Endothelial cell of umbilical vein (primary cell): ENCODE results near the gene KIAA1671. TPM values are rescaled to one million over a fixed set of nuclear protein-coding genes. Genes with fewer than 3 reads are reported as not detected.
A peak's percentile ranks its signal among the peaks of the same experiment; 100 is the strongest.

ENCODE experiments used
- BruUV-seq: library from RNA; stranded (reverse); fragments of 400-500 nt; replicated peaks from 2 replicates; lab custom pipeline; 2021; lab: Mats Ljungman, UMichigan
- CTCF ChIA-PET: fragments of 300-600, 350-600 bp; sonication (Branson Sonifier 250); formaldehyde crosslinking; loops from one replicate; lab custom pipeline; 2021; ENCODE audit warnings: antibody characterized with exemption, inconsistent platforms; lab: Charles Lee
- POLR2A ChIA-PET: fragments of 300-600, 350-600 bp; sonication (Branson Sonifier 250); formaldehyde crosslinking; loops from one replicate; lab custom pipeline; 2021; ENCODE audit warnings: antibody characterized with exemption, inconsistent platforms; lab: Charles Lee
- DNase-seq: peaks from one replicate; pipeline ENCODE4 v3.0.0-alpha.2; 2011; ENCODE audit warnings: low read depth, low spot score
- FAIRE-seq: peaks from 2 replicates; lab custom pipeline; 2011; peaks lifted over from hg19 to GRCh38; lab: Jason Lieb, UNC
- H2AFZ ChIP-seq: 2 replicates; pipeline ENCODE4 v1.6.0; 2012; ENCODE audit warnings: low read depth, low read length, control low read depth, inconsistent platforms
- H3K27ac ChIP-seq: 2 replicates; pipeline ENCODE4 v1.5.1; 2011; ENCODE audit warnings: low read depth, mild to moderate bottlenecking, control low read depth, low read length, moderate library complexity; ENCODE audit not compliant: insufficient read depth
- H3K27me3 ChIP-seq, 2 experiments: 2 replicates each; pipeline versions ENCODE4 v1.6.0 to v1.6.1; 2011; ENCODE audit warnings: low read length in 2 of 2, mixed read lengths in 1 of 2; ENCODE audit not compliant: control insufficient read depth in 2 of 2, insufficient read depth in 2 of 2
- H3K36me3 ChIP-seq, 2 experiments: 2 replicates in 1 of 2; 3 replicates in 1 of 2; pipeline ENCODE4 v1.5.1; 2011; ENCODE audit warnings: low read length in 2 of 2, mild to moderate bottlenecking in 1 of 2, moderate library complexity in 1 of 2; ENCODE audit not compliant: control insufficient read depth in 2 of 2, insufficient read depth in 2 of 2; ENCODE audit errors: extremely low read depth in 1 of 2
- H3K4me1 ChIP-seq: 3 replicates; pipeline ENCODE4 v1.5.1; 2011; ENCODE audit warnings: mild to moderate bottlenecking, low read length; ENCODE audit not compliant: control insufficient read depth, insufficient read depth; ENCODE audit errors: extremely low read depth
- H3K4me2 ChIP-seq: 2 replicates; pipeline ENCODE4 v1.6.1; 2011; ENCODE audit warnings: low read length, control low read depth, mixed read lengths; ENCODE audit not compliant: insufficient read depth
- H3K4me3 ChIP-seq, 3 experiments: fragments of 200-600 bp in 1 of 3; sonication (generic), shearing (Covaris generic) in 1 of 3; replicated peaks in 1 of 3; 2 replicates each; pipeline ENCODE4 v1.5.1; 2011 to 2016; ENCODE audit warnings: control low read depth in 3 of 3, low read length in 3 of 3, mild to moderate bottlenecking in 2 of 3, inconsistent platforms in 1 of 3, low read depth in 1 of 3, moderate library complexity in 1 of 3; ENCODE audit not compliant: insufficient read depth in 1 of 3
- H3K79me2 ChIP-seq: 2 replicates; pipeline ENCODE4 v1.6.0; 2012; ENCODE audit warnings: low read length, inconsistent platforms; ENCODE audit not compliant: control insufficient read depth, insufficient read depth
- H3K9ac ChIP-seq: replicated peaks from 2 replicates; pipeline ENCODE3; 2011; ENCODE audit warnings: low read length, control low read depth; ENCODE audit not compliant: insufficient read depth; ENCODE audit errors: extremely low read depth
- H3K9me1 ChIP-seq: replicated peaks from 3 replicates; pipeline ENCODE4 v1.6.0; 2011; ENCODE audit warnings: mild to moderate bottlenecking, low read length; ENCODE audit not compliant: control insufficient read depth, insufficient read depth; ENCODE audit errors: extremely low read depth
- H3K9me3 ChIP-seq: replicated peaks from 2 replicates; pipeline ENCODE4 v1.5.1; 2012; ENCODE audit warnings: low read length, inconsistent platforms; ENCODE audit not compliant: control insufficient read depth, insufficient read depth
- H4K20me1 ChIP-seq: replicated peaks from 2 replicates; pipeline ENCODE3; 2011; ENCODE audit warnings: mild to moderate bottlenecking, low read length; ENCODE audit not compliant: control insufficient read depth, insufficient read depth; ENCODE audit errors: extremely low read depth
- EZH2 ChIP-seq: IDR thresholded peaks from 2 replicates; pipeline ENCODE4 v1.6.1; 2012; ENCODE audit warnings: borderline replicate concordance, low read depth, mild to moderate bottlenecking, moderate library complexity, low read length, inconsistent platforms; ENCODE audit not compliant: severe bottlenecking
- FOS ChIP-seq: IDR thresholded peaks from 2 replicates; pipeline ENCODE4 v1.6.1; 2011; ENCODE audit warnings: mild to moderate bottlenecking, low read length, moderate library complexity, borderline replicate concordance; ENCODE audit not compliant: insufficient read depth
- GATA2 ChIP-seq: IDR thresholded peaks from 2 replicates; pipeline ENCODE4 v1.7.0; 2011; ENCODE audit warnings: low read depth, mild to moderate bottlenecking, moderate library complexity, mixed read lengths, low read length; ENCODE audit not compliant: insufficient read length, insufficient read depth
- JUN ChIP-seq: IDR thresholded peaks from 2 replicates; pipeline ENCODE4 v1.6.1; 2011; ENCODE audit warnings: borderline replicate concordance, low read depth; ENCODE audit not compliant: insufficient read length, insufficient read depth
- MYC ChIP-seq: IDR thresholded peaks from one replicate; pipeline ENCODE4 v1.6.1; 2011; ENCODE audit warnings: mild to moderate bottlenecking, low read depth, low read length
- POLR2A ChIP-seq: IDR thresholded peaks from 2 replicates; pipeline ENCODE4 v1.6.1; 2012; ENCODE audit warnings: low read depth, mild to moderate bottlenecking, control low read depth, low read length
- POLR2AphosphoS5 ChIP-seq: IDR thresholded peaks from 2 replicates; pipeline ENCODE4 v1.6.1; 2012; ENCODE audit warnings: low read depth, mild to moderate bottlenecking, control low read depth, low read length, moderate library complexity; ENCODE audit not compliant: insufficient read depth
- dilution Hi-C: fragments of 300-500 bp; cut with MboI; formaldehyde crosslinking; loops from one replicate; pipeline ENCODE4 v1.15.0; 2019; ENCODE audit warnings: low sequenced_read_pairs; ENCODE audit not compliant: extremely low pct_ligation_motif_present
- intact Hi-C: fragments of 100-400 bp; cut with micrococcal nuclease; formaldehyde crosslinking; loops from one replicate; pipeline ENCODE4 v1.10.0; 2022
- polyA plus RNA-seq, 4 experiments: library from polyadenylated mRNA; depleted of rRNA in 3 of 4; stranded (reverse) in 3 of 4; unstranded in 1 of 4; fragments of >200 nt; gene quantifications; 2 replicates each; pipeline versions ENCODE4 v1.2.1 to v1.2.3, GENCODE V29; 2011 to 2012; ENCODE audit warnings: missing spikeins in 1 of 4
- total RNA-seq: library from RNA; stranded (reverse); gene quantifications from 2 replicates; pipeline ENCODE4 v1.2.3, GENCODE V29; 2021
- TF ChIP-seq, protein P1 (sequence below): IDR thresholded peaks from 2 replicates; pipeline ENCODE4 v1.6.1; 2011; ENCODE audit not compliant: insufficient read depth, insufficient read length
- TF ChIP-seq, protein P2 (sequence below), 2 donors: IDR thresholded peaks; 1 replicate in 1 of 2; 2 replicates in 1 of 2; pipeline ENCODE4 v1.5.1; 2011; ENCODE audit warnings: low read length in 2 of 2, mild to moderate bottlenecking in 2 of 2, moderate library complexity in 2 of 2, control low read depth in 1 of 2, inconsistent platforms in 1 of 2, low read depth in 1 of 2; ENCODE audit not compliant: insufficient read depth in 1 of 2; ENCODE audit errors: extremely low read depth in 1 of 2

Gene KIAA1671
- total and polyA plus RNA-seq, 2 donors (not counting 3 experiments of a cell fraction or from before 2014, with no cell fraction given) = 23.1 to 85.1 TPM

DNA sequence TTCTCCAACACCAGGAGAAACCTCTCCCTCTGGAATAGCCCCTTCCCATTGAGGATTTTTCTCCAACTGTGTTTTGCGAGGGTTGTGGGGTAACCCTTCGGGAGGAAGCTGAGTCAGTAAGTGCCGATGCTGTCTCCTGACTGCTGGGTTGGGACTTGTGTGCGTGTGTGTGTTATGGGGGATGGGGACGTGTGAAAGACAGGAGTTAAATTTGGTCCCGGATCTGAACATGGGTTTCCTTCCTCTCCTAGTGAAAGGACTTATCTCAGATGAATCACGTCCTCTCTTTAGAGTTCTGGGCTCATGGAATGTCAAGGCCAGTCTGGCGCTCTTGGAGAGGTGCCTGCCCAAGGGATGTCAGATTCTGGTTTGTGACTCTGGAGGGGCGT lies 33.3 kb downstream of the KIAA1671 start:
- dilution Hi-C loops (no loop called here), intact Hi-C loops (loop anchor here (1.0 to 5.0 kb wide), 6 partner anchors 13 to 126 kb away; no protein-coding TSS in a partner anchor)
- no peaks in the 10 kb centered on the region for H3K27me3 ChIP-seq
- TF ChIP-seq JUN (peak; percentile 96), EZH2 (no peak), POLR2A (peak; percentile 89), GATA2 (peak; percentile 90), MYC (peak; percentile 84), FOS (peak; percentile 97), POLR2AphosphoS5 (peak; percentile 94)
- TF ChIP-seq, protein P1, sequence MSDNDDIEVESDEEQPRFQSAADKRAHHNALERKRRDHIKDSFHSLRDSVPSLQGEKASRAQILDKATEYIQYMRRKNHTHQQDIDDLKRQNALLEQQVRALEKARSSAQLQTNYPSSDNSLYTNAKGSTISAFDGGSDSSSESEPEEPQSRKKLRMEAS = peak; percentile 28
- TF ChIP-seq, protein P2, sequence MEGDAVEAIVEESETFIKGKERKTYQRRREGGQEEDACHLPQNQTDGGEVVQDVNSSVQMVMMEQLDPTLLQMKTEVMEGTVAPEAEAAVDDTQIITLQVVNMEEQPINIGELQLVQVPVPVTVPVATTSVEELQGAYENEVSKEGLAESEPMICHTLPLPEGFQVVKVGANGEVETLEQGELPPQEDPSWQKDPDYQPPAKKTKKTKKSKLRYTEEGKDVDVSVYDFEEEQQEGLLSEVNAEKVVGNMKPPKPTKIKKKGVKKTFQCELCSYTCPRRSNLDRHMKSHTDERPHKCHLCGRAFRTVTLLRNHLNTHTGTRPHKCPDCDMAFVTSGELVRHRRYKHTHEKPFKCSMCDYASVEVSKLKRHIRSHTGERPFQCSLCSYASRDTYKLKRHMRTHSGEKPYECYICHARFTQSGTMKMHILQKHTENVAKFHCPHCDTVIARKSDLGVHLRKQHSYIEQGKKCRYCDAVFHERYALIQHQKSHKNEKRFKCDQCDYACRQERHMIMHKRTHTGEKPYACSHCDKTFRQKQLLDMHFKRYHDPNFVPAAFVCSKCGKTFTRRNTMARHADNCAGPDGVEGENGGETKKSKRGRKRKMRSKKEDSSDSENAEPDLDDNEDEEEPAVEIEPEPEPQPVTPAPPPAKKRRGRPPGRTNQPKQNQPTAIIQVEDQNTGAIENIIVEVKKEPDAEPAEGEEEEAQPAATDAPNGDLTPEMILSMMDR (IDR thresholded peaks at IDR 0.05; ENCODE audit: extremely low read depth in 1 of 2, insufficient read depth in 1 of 2, low read depth in 1 of 2, low read length in 2 of 2) = no peak
- ChIA-PET POLR2A (interaction anchor here (0.7 to 1.1 kb wide), 4 partner anchors 11 to 39 kb away, joined by 3 to 4 read pairs (median 3); no protein-coding TSS in a partner anchor), CTCF (interaction anchor here (0.9 to 5.4 kb wide), 9 partner anchors 11 to 63 kb away, joined by 4 to 21 read pairs (median 5); partner anchors contain the start of gene KIAA1671)
- DNase-seq (peak; percentile 99), FAIRE-seq (peak; percentile 99)
- no peak overlapping the region for H3K4me3 ChIP-seq
- no TSS peak for BruUV-seq
- no peaks in the 10 kb centered on the region for H4K20me1 ChIP-seq
- no peaks in the 10 kb centered on the region for H3K9me1 ChIP-seq
- H3K27ac ChIP-seq = peak overlapping the region; percentile 88
- H3K4me2 ChIP-seq = peak overlapping the region; percentile 65
- peaks cover 66% of the 10 kb centered on the region for H3K4me1 ChIP-seq
- H3K36me3 ChIP-seq = no peaks in the 10 kb centered on the region
- no peak overlapping the region for H2AFZ ChIP-seq
- H3K9me3 ChIP-seq = no peaks in the 10 kb centered on the region
- peaks cover 30% of the 10 kb centered on the region for H3K79me2 ChIP-seq
- H3K9ac ChIP-seq = peak overlapping the region; percentile 91
